Breast epithelium (tissue), 3 donors: ENCODE data around the gene GPC5.

Experiments used
- CTCF ChIP-seq, 3 donors: fragments of 450-650 bp; IDR thresholded peaks; one replicate each; pipeline ENCODE4 v1.5.1; 2016 to 2017; ENCODE audit warnings: antibody characterized with exemption in 3 of 3, mild to moderate bottlenecking in 3 of 3, moderate library complexity in 3 of 3
- POLR2A ChIP-seq: fragments of 450-650 bp; IDR thresholded peaks from one replicate; pipeline ENCODE4 v1.6.1; 2016; ENCODE audit warnings: antibody characterized with exemption, mild to moderate bottlenecking, moderate library complexity

DNA sequence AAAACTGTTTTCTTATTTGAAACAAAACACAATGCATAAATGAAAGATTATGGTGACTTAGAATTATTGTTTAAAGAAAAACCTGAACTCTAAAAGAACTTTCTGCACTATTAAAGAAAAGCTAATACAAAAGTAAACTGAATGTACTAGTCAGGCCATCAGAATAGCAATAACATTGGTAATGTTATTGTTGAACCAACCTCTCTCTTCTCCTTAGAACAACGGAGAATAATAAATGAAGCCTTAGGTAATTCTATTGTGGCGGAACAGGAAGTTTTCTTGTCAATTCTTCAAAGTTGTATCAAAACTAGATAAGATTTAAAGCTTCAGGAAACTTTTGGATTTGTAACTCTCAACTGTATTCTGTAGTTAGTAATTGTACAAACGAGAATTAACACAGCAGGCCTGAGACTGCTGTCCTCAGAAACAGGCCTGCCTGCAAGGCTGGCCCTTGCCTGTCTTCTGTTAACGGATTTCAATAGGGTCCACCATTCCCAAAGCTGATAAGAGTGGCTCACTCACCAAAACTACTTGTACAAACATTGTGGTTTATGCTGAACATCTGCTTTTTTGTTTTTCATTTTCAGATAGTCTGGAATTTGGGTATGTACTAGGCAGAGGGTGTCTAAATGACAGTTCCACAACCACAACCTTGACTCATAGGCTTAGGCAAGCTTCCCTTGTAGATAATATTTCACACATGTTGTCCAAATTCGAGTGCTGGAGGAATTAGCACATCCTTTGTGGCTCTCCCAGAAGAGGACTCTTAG is 825.8 kb downstream of the GPC5 start:
- TF ChIP-seq POLR2A (no peak), CTCF (IDR thresholded peaks at IDR 0.05) (no peak)
